ENCODE measurements around the gene TESK1.

TESK1 gene

DNA sequence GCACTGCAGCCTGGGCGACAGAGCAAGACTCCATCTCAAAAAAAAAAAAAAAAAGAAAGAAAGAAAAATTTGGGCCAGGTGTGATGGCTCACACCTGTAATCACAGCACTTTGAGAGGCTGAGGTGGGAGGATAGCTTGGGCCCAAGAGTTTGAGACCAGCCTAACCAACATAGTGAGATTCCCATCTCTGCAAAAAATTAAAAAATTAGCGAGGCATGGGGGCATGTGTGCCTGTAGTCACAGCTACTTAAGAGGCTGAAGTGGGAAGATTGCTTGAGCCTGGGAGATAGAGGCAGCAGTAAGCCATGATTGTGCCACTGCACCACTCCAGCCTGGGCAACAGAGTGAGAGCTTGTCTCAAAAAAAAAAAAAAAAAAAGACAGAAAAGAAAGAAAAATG is 48.5 kb downstream of the TESK1 start:
- DNase-seq (ENCODE audit: low spot score): no peak
- Histone ChIP-seq H3K27ac (no peak overlapping the region), H3K4me3 (no peak overlapping the region)
- TF ChIP-seq, protein P1, sequence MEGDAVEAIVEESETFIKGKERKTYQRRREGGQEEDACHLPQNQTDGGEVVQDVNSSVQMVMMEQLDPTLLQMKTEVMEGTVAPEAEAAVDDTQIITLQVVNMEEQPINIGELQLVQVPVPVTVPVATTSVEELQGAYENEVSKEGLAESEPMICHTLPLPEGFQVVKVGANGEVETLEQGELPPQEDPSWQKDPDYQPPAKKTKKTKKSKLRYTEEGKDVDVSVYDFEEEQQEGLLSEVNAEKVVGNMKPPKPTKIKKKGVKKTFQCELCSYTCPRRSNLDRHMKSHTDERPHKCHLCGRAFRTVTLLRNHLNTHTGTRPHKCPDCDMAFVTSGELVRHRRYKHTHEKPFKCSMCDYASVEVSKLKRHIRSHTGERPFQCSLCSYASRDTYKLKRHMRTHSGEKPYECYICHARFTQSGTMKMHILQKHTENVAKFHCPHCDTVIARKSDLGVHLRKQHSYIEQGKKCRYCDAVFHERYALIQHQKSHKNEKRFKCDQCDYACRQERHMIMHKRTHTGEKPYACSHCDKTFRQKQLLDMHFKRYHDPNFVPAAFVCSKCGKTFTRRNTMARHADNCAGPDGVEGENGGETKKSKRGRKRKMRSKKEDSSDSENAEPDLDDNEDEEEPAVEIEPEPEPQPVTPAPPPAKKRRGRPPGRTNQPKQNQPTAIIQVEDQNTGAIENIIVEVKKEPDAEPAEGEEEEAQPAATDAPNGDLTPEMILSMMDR (IDR thresholded peaks at IDR 0.05): no peak

DNA sequence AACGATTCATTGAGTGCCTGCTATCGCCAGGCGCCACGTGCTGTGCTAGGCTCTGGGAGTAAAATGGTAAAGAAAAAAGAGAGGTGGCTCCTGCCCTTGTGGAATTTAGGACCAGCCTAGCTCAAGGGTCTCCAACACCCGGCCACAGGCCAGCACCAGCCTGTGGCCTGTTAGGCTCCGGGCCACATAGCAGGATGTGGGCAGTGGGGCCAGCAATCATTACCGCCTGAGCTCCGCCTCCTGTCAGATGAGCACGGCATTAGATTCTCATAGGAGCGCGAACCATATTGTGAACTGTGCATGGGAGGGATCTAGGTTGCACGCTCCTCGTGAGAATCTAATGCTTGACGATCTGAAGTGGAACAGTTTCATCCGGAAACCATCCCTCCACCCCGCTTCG is 51.3 kb downstream of the TESK1 start:
- H3K27ac ChIP-seq: peak overlapping the region; percentile 99
- no peak for DNase-seq (ENCODE audit: low spot score)
- TF ChIP-seq, protein P1 (IDR thresholded peaks at IDR 0.05): no peak
- no peak overlapping the region for H3K4me3 ChIP-seq

DNA sequence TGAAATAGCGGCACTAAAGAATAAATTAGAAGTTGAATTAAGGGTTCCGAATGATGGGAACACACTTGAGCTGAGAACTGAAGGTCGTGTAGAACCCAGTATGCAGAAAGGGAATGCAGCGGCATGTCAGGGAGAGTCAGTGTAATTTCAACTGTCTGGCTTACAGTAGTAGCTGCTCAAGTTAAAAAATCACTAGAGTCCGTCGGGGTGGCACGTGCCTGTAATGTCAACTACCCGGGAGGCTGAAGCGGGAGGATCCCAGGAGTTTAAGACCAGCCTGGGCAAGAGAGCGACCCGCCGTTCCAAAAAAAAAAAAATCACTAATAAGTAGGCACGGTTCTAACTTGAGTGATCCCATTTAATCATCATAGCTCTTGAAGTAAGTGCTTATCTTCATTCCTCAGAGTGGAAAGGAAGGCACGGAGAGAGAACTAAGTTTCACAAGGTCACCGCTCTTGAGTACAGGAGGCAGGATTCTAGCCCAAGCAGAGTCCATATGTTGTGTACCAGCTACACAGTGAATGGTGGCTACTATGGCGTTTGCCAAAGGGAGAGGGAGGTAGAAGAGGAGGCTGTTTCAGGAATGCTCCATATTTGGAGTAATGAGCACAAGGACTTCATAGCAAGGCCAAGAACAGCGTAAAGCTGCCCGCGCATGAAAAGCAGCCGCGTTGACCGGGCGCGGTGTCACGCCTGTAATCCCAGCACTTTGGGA is 51.9 kb downstream of the TESK1 start:
- Histone ChIP-seq H3K27ac (peak overlapping the region; percentile 99), H3K4me3 (peak overlapping the region; percentile 95)
- TF ChIP-seq, protein P1 (IDR thresholded peaks at IDR 0.05): no peak
- DNase-seq (ENCODE audit: low spot score): no peak

DNA sequence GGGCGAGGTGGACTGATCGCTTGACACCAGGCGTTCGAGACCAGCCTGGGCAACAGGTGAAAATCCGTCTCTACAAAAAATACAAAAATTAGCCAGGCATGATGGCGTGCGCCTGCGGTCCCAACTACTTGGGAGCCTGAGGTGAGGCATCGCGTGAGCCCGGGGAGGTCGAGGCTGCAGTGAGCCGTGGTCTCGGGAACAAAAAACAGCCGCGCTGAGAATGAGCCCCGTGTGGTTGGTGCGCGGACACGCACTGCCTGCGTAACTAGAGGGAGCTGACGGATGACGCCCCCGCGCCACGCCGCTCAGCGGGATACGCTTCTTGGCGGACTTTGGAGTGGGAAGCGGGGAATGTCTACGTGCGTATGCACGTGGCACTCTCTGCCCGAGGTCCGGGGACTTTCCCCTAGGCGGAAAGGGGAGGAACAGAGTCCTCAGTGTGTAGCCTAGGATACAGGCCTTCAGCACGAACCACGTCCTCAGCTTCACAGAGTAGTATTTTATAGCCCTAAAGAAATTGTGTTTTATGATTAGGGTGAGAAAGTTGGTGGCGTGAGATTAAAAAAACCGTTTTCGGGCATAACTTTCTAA is 52.6 kb downstream of the TESK1 start, which contains the start of gene RMRP:
Gene RMRP, minus strand, starts transcription at position 474 of the 591 bp plus-strand sequence.
- H3K27ac ChIP-seq: peak within 1 kb of the TSS; percentile 99
- DNase-seq (ENCODE audit: low spot score): peak; percentile 99
- peak within 1 kb of the TSS; percentile 95 for H3K4me3 ChIP-seq
- TF ChIP-seq, protein P1 (IDR thresholded peaks at IDR 0.05): no peak

DNA sequence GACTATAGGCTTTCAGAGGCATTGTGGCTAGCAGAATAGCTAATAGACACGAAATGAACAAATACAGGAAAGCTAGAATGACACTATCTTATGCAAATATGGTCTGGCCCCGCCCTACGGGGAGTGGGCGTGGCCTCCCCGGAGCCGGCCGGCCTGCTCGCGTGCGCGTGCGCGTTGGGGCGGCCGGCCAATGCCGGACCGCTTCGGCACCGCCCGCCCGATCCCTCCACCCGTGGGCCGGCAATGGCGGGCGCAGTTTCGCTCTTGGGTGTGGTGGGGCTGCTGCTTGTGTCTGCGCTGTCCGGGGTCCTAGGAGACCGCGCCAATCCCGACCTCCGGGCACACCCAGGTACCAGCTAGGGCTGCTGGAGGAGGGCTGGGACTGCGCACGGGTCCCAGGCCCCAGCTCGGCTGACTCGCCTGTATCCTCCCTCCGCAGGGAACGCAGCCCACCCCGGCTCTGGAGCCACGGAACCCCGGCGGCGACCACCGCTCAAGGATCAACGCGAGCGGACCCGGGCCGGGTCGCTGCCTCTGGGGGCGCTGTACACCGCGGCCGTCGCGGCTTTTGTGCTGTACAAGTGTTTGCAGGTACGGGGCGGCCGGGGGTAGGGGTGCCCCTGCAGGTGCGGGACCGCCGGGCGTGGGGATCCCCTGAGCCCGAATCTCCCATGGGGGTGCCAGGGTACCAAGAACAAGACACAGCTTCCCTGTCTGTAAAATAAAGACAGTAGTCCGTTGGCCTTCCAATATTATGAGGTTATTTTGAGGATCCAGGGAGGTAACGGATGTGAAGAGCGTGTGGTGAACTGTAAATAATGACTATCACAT is 53.3 kb downstream of the TESK1 start, which contains the start of gene CCDC107:
Gene CCDC107, plus strand, starts transcription at position 156 of the 831 bp plus-strand sequence. Its CDS starts 88 bp downstream, at position 244.
- no peak for DNase-seq (ENCODE audit: low spot score)
- Histone ChIP-seq H3K27ac (peak within 1 kb of the TSS; percentile 99), H3K4me3 (peak within 1 kb of the TSS; percentile 95)
- TF ChIP-seq, protein P1 (IDR thresholded peaks at IDR 0.05): peak; percentile 23

DNA sequence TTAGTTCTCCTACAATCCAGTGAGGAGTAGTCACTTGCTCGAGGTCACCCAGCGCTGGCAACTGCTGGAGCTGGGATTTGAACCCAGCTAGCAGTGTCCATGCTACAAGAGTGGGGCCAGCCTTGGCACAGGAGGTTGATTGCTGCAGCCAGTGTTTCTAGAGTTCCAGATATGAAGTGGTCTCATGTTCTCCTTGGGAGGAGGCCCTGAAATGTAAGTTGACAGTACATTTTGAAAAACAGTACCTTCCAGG is 53.8 kb downstream of the TESK1 start:
- Histone ChIP-seq H3K27ac (peak overlapping the region; percentile 99), H3K4me3 (peak overlapping the region; percentile 95)
- DNase-seq (ENCODE audit: low spot score): no peak
- TF ChIP-seq, protein P1 (IDR thresholded peaks at IDR 0.05): no peak
